ENCODE measurements around the gene XPO5. TPM values are rescaled to one million over a fixed set of nuclear protein-coding genes. Genes with fewer than 3 reads are reported as not detected.

XPO5 gene
- total RNA-seq, 4 donors from 2014 or later, result 11.3 to 25.1 (median 17.6) TPM

GRCh38 chr6:43521836-43522235 is 54.0 kb downstream of the XPO5 start:
- H3K4me1 ChIP-seq, result peaks cover 11 to 14% (median 14%) of the 10 kb centered on the region in 4 donors
- 89 to 100% methylated on average over 1 to 2 of the region's 2 CpGs for WGBS, 2 donors (ENCODE audit: low coverage in 1 of 2)
- TF ChIP-seq POLR2AphosphoS5 (IDR thresholded peaks at IDR 0.05) (no peak), EP300 (IDR thresholded peaks at IDR 0.05; ENCODE audit: low read depth) (no peak), POLR2A (IDR thresholded peaks at IDR 0.05) (no peak)
- TF ChIP-seq, protein P1, sequence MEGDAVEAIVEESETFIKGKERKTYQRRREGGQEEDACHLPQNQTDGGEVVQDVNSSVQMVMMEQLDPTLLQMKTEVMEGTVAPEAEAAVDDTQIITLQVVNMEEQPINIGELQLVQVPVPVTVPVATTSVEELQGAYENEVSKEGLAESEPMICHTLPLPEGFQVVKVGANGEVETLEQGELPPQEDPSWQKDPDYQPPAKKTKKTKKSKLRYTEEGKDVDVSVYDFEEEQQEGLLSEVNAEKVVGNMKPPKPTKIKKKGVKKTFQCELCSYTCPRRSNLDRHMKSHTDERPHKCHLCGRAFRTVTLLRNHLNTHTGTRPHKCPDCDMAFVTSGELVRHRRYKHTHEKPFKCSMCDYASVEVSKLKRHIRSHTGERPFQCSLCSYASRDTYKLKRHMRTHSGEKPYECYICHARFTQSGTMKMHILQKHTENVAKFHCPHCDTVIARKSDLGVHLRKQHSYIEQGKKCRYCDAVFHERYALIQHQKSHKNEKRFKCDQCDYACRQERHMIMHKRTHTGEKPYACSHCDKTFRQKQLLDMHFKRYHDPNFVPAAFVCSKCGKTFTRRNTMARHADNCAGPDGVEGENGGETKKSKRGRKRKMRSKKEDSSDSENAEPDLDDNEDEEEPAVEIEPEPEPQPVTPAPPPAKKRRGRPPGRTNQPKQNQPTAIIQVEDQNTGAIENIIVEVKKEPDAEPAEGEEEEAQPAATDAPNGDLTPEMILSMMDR (IDR thresholded peaks at IDR 0.05), result no peak
- no peaks in the 10 kb centered on the region for H3K27me3 ChIP-seq
- in situ Hi-C loops (cut with MboI; ENCODE audit: low pct_ligation_motif_present in 1 of 4, low pct_unique_long_range_greater_than_20kb in 1 of 4, low sequenced_read_pairs in 3 of 4), result no loop called here
- no peak overlapping the region for H3K4me3 ChIP-seq
- no peak overlapping the region for H3K27ac ChIP-seq
- DNase-seq, result no peak
- H3K36me3 ChIP-seq, result peaks cover 0 to 44% (median 19%) of the 10 kb centered on the region in 4 donors
- H3K9me3 ChIP-seq, result no peaks in the 10 kb centered on the region
- intact Hi-C loops (cut with DNase I; ENCODE audit: low total_unique reads), result no loop called here

- TF ChIP-seq POLR2A (IDR thresholded peaks at IDR 0.05) (no peak), EP300 (IDR thresholded peaks at IDR 0.05; ENCODE audit: low read depth) (no peak)
- TF ChIP-seq, protein P1 (IDR thresholded peaks at IDR 0.05), result no peak
- Histone ChIP-seq H3K27ac (no peak overlapping the region), H3K27me3 (no peaks in the 10 kb centered on the region), H3K4me3 (no peak overlapping the region), H3K4me1 (peaks cover 22 to 26% (median 24%) of the 10 kb centered on the region in 4 donors), H3K9me3 (no peaks in the 10 kb centered on the region), H3K36me3 (peaks cover 0 to 39% (median 16%) of the 10 kb centered on the region in 4 donors)
- intact Hi-C loops (cut with DNase I; ENCODE audit: low total_unique reads), result no loop called here
- in situ Hi-C loops (cut with MboI; ENCODE audit: low pct_ligation_motif_present in 1 of 4, low pct_unique_long_range_greater_than_20kb in 1 of 4, low sequenced_read_pairs in 3 of 4), result no loop called here
- 92% methylated on average over 8 of the region's 8 CpGs; no CpG with 5 or more reads in 1 of the 2 donors for WGBS, 2 donors (ENCODE audit: low coverage in 1 of 2)
- DNase-seq, result no peak
Measured at GRCh38 chr6:43520097-43520496, 55.7 kb downstream of the XPO5 start.

DNA sequence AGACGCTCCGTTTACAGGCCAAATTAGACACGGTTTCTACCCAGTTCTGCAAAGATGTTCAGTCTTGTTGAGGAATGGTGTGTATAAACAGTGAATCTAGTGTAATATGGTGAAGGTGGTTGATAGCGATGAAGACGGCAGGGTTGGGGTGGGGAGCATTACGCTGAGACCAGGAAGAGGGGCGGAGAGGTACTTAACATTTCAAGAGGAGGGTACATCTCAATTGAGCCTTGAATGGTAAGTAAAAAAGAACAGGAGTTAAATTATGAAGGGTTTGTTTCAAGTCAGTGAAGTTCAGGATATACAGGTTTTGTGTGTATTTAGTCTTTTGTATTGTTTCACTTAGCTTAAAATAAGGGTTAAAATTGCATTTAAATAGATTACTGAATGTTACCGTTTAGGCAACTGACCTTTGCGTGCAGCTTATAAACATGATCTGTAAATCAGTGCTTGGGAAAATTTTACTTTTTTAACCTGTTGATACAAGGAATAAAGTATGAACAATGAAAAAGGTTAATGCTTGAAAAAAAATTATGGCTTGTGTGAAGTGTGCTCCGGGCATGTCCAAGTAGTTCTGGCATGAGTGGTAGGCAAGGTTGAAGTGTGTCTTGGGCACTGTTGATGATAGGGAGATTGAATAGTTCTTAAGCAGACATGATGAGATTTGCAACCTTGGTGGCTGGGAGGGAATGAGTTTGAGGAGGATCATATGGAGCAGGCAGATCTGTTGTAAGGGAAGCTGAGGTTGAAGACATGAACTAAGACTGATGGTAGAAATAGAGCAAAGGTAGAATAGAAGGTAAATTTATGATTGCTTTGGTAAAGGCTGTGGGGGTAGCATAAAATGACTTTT is 58.1 kb downstream of the XPO5 start:
- peaks cover 24 to 36% (median 28%) of the 10 kb centered on the region in 4 donors for H3K4me1 ChIP-seq
- in situ Hi-C loops (cut with MboI; ENCODE audit: low pct_ligation_motif_present in 1 of 4, low pct_unique_long_range_greater_than_20kb in 1 of 4, low sequenced_read_pairs in 3 of 4), result no loop called here
- DNase-seq, result no peak
- H3K9me3 ChIP-seq, result no peaks in the 10 kb centered on the region
- 0 to 3% methylated on average over 7 to 10 of the region's 10 CpGs for WGBS, 2 donors (ENCODE audit: low coverage in 1 of 2)
- no peaks in the 10 kb centered on the region for H3K27me3 ChIP-seq
- intact Hi-C loops (cut with DNase I; ENCODE audit: low total_unique reads), result no loop called here
- TF ChIP-seq, protein P1 (IDR thresholded peaks at IDR 0.05), result no peak
- TF ChIP-seq POLR2AphosphoS5 (IDR thresholded peaks at IDR 0.05) (no peak), EP300 (IDR thresholded peaks at IDR 0.05; ENCODE audit: low read depth) (no peak), POLR2A (IDR thresholded peaks at IDR 0.05) (no peak)
- H3K36me3 ChIP-seq, result peaks cover 0 to 30% (median 14%) of the 10 kb centered on the region in 4 donors
- H3K4me3 ChIP-seq, result peak overlapping the region; percentile 25 to 86 (median 66)
- peak overlapping the region; percentile 89 to 93 (median 92) for H3K27ac ChIP-seq

DNA sequence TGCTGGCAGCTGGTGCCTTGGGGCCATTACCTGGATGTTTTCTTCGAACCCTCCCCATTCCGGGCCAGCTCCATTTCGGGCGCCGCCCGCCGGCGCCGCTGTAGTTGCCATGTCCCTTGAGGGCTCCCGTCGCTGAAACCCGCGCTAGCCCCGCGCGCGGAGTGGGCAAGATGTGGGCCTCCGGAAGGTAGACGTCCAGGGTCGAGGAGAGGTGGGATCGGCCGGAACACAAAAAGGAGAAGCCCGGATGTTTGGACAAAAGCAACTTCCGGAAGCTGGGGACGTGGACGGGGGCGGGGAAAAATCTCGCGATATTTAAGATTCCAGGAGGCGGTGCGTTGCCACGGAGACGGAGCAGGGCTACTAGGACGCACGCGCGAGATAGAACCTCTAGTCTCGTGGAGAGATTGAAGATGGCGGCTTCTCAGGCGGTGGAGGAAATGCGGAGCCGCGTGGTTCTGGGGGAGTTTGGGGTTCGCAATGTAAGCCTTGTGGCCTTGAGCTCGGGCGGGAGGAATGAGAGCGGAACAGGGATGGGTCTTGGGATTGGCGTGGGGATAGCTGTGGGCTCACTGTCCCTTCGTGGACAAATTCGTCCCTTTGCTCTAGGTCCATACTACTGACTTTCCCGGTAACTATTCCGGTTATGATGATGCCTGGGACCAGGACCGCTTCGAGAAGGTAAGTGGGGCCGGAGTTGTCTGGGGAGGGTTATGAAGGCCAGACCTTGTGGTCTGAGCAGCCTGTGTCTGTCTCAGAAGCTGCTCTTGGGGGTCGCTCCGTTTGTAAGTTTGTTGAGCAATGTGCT is 58.9 kb downstream of the XPO5 start, which contains the start of the genes POLR1C and YIPF3:
TSS of gene POLR1C (plus strand) at position 393 of the 808 bp plus-strand sequence. CDS start at position 414, 21 bp downstream.
TSS of gene YIPF3 (minus strand) at position 230 of the 808 bp plus-strand sequence. CDS start at position 111, 119 bp downstream.
- Histone ChIP-seq H3K27me3 (no peaks in the 10 kb centered on the region), H3K9me3 (no peaks in the 10 kb centered on the region), H3K4me1 (peaks cover 24 to 36% (median 28%) of the 10 kb centered on the region in 4 donors), H3K36me3 (peaks cover 0 to 29% (median 11%) of the 10 kb centered on the region in 4 donors), H3K27ac (peak within 1 kb of the TSS; percentile 89 to 93 (median 92)), H3K4me3 (peak within 1 kb of the TSS; percentile 60 to 87 (median 78))
- DNase-seq, result peak; percentile 98
- 0% methylated on average over 5 to 57 of the region's 57 CpGs for WGBS, 2 donors (ENCODE audit: low coverage in 1 of 2)
- in situ Hi-C loops (cut with MboI; ENCODE audit: low pct_ligation_motif_present in 1 of 4, low pct_unique_long_range_greater_than_20kb in 1 of 4, low sequenced_read_pairs in 3 of 4) (no loop called here), intact Hi-C loops (cut with DNase I; ENCODE audit: low total_unique reads) (no loop called here)
- TF ChIP-seq EP300 (IDR thresholded peaks at IDR 0.05; ENCODE audit: low read depth), result no peak
- peak; percentile 48 to 72 (median 63) for TF ChIP-seq POLR2AphosphoS5 (IDR thresholded peaks at IDR 0.05)
- TF ChIP-seq, protein P1 (IDR thresholded peaks at IDR 0.05), result no peak
- peak; percentile 70 for TF ChIP-seq POLR2A (IDR thresholded peaks at IDR 0.05)

Data from transverse colon (tissue), 4 donors.